8988T (cell line): ENCODE data around the gene MRE11.

Experiments
- DNase-seq: peaks from one replicate; pipeline ENCODE4 v3.0.0; 2011

The MRE11 gene

GRCh38 chr11:94504689-94505293, 11.1 kb upstream of the MRE11 start:
- DNase-seq: no peak

- DNase-seq: no peak
Observed at GRCh38 chr11:94501522-94501921, 7.9 kb upstream of the MRE11 start.

GRCh38 chr11:94500181-94500580, 6.5 kb upstream of the MRE11 start:
- DNase-seq: no peak

DNA sequence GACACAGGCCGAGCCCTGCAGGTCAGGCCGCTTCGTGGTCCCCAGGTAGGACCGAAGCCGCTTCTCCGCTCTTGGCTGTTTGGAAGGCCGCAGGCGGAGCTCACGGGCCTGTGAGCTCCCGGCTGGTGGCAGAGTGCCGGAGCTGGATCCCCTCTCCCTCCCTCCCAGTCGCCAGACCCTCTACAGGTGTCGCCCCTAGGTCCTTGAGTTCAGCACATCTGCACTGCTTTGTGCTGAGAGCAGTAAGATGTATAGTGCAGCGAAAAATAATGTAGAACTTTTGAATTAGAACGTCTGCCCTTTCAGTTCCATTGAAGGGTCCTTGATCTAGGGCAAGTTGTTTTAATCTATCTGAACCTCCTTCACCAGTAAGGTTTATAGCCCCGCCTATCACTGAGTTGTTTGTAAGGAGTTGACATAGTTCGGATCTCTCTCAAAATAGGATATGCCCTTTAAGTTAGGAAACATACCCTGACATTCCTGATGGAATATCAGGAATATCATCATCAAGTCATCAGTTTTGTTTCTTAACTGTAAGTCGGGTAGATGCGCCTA, 559 bp upstream of the MRE11 start:
- no peak for DNase-seq

DNA sequence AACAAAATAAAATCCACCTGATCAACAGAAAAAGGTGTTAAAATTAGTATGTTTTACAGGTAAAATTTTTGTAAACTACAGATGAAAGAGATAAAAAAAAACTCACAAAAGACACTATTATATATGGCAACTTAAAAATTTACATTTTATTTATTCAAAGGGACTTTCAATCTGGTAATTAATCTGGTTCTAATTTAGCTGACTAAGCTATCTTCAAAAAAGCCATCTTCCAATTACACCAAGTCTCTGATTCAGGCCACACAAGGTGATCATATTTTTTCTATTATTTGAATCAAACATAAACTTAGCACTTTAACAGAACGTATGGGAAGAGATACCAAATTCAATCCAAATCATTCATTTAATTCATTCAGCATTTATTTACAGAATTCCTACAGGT, 7.6 kb downstream of the MRE11 start:
- DNase-seq: no peak

DNA sequence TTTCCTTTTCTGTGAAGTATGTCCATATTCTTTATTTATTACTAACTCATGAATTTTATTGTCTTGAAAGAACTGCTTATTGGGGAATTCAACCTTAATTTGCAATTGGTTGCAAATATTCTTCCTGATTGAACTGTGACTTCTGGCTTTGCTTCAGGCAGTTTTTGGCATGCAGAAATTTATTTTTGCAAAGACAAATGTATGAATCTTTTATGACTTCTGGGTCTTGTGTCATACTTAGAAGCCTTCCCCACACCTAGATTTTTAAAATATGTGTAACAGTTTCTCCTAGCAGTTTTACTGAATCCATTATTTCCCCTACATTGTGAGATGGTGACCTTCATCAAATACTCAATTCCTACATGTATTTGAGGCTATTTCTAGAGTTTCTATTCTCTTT, 12.3 kb downstream of the MRE11 start:
- DNase-seq: no peak

- no peak for DNase-seq
Observed at GRCh38 chr11:94477624-94478023, 16.0 kb downstream of the MRE11 start.

GRCh38 chr11:94472916-94473799, 20.5 kb downstream of the MRE11 start:
- no peak for DNase-seq

- DNase-seq: no peak
Observed at GRCh38 chr11:94469416-94469815, 24.2 kb downstream of the MRE11 start.

GRCh38 chr11:94459576-94459975, 34.1 kb downstream of the MRE11 start:
- no peak for DNase-seq

- DNase-seq: no peak
Observed at GRCh38 chr11:94457118-94458029, 36.3 kb downstream of the MRE11 start.

DNA sequence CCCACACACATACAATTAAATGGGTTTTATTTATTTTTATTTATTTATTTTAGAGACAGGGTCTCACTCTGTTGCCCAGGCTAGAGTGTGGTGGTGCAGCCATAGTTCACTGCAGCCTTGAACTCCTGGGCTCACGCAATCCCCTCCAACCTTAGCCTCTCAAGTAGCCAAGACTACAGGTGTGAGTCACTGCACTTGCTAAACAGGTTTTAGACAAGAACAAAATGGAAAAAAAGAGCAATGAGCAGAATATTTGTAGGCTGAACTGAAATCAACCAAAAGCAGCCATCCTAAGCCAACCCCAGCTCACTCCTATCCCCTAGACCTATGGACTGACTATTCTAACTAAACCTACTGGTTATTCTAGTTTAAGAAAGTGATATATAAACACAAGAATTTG, 37.8 kb downstream of the MRE11 start:
- DNase-seq: no peak

DNA sequence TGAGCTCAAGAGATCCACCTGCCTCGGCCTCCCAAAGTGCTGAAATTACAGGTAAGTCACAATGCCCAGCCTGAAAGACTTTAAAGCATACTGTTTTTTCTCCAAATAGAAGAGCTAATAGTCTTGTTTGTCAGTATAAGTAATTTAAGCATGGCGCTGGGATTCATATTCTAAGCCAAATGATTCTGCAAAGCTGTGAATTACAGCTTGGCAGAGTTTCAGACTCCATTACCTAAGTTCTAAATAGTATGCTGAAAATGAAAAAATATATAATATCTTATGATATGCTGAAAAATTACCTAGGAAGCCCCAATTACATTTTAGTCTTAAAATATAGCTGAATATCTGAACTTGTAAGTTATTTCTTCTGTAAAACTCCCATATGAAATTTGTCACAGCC, 39.3 kb downstream of the MRE11 start:
- no peak for DNase-seq

- DNase-seq: no peak
Observed at GRCh38 chr11:94452988-94453387, 40.7 kb downstream of the MRE11 start.

DNA sequence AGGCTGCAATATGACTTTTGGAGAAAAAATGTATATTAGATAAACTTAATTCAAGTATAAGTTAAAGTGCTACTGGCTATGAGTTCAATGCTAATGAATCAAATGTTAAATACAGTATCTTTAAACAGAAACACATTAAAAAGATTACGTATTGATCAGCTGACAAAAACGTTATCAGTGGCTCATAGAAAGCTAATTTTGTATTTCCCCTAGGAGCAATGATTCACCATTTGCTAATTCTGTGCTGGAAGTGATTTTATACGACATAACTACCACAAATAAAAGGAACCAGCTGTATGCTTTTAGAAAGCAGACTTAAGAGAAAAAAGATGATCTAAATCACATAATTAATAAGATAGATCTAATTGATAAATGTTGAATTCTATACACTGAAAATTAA, 43.6 kb downstream of the MRE11 start:
- DNase-seq: no peak

DNA sequence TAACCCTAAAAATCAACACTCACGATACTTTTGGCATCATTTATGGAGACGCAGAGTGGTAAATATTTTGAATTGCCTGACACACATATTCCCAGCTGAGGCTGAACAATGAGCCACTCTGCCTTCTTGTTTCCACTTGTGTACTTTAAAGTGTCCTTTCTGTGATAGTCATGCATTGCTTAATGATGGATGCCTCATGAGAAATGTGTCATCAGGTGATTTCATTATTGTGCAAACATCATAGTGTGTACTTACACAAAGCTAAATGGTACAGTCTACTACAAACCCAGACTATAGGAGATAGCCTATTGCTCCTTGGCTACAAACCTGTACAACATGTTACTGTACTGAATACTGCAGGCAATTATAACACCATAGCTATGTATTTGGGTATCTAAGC, 44.2 kb downstream of the MRE11 start:
- DNase-seq: no peak

DNA sequence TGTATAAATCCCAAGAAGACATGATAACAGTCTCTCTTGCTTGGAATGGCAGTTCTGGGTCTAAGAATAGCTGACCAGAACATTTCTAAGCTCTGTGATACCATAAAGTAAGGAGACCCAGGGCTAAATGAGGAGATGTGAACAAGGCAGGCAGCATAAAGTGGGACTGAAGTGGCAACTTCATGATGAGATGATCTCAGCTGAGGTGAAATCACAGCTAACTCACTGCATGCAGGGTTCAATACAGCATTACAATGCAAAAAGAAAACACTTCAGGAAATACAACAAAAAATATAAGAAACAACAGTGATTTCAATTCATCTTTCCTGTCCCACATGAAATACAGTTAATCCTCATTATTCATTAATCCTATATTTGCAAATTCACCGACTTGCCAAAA, 44.6 kb downstream of the MRE11 start:
- no peak for DNase-seq

GRCh38 chr11:94447149-94447548, 46.5 kb downstream of the MRE11 start:
- no peak for DNase-seq

DNA sequence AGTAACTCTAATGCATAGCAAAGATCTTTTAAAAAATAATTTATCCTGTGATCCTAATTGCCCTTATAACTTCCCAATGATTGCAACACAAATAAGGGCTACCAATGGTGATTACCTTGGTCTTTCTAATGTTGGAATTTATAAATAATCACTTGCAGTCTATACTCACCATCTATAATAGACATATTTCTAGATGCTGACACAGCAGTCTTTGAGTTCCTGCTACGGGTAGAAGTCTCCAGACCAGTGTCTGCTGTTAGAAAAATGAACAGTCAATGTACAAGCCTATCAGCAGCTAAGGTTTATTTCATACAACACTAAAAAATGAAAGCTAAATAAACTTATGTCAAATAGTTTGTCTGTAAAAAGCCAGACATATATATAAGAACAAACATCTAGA, 48.0 kb downstream of the MRE11 start:
- no peak for DNase-seq

GRCh38 chr11:94433049-94433448, 60.6 kb downstream of the MRE11 start:
- DNase-seq: no peak

DNA sequence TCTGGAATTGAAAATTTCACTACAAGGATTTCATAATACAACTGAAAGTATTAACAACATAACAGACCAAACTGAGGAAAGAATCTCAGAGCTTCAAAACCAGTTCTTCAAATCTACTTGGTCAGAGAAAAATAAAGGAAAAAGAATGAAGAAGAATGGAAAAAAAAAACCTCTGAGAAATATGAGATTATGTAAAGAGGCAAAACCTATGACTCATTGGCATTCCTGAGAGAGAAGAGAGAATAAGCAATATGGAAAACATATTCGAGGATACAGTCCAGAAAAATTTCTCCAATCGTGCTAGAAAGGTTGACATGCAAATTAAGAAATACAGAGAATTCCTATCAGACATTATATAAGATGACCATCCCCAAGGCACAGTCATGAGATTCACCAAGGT, 69.0 kb downstream of the MRE11 start:
- DNase-seq: no peak

- DNase-seq: no peak
Observed at GRCh38 chr11:94424011-94424410, 69.6 kb downstream of the MRE11 start.

DNA sequence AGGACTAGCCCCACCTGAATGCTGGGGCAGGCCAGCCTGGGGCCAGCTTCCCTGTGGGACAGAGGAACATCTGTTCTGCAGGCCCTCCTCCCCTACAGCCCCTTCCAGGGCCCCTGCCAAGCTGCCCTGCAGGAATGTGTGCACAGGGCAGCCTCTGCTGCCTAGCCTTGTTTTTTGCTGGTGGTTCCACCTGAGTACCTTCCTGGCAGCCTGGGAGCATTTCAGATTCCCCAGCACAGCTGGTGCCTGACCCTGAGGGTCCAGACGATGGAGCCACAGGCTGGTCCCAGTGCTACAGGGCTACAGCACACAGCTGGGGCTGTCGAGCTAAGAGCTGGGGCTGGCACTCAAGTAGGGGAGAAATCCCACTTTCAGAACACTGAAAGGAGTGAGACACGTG, 70.1 kb downstream of the MRE11 start:
- DNase-seq: no peak
